ENCODE results near the gene LRBA. TPM values are rescaled to one million over a fixed set of nuclear protein-coding genes. Genes with fewer than 3 reads are reported as not detected.
A peak's percentile ranks its signal among the peaks of the same experiment; 100 is the strongest.

LRBA gene
- total and polyA plus RNA-seq, 9 of the 15 experiments (the other 6 are each of a cell fraction or from before 2014, with no cell fraction given) = 24.2 to 88.7 (median 59.7) TPM

GRCh38 chr4:150570862-150571261, 444.2 kb downstream of the LRBA start (continued):
- TF ChIP-seq HMBOX1 (IDR thresholded peaks at IDR 0.05) (peak; percentile 54; the same call in 1 of the 2 replicates), HMG20A (CRISPR knock-in tag; conservative IDR thresholded peaks at IDR 0.05) (no peak), SMAD1 (IDR thresholded peaks at IDR 0.05; ENCODE audit: low read depth, low read length, partially characterized antibody) (no peak), SMARCE1 (IDR thresholded peaks at IDR 0.05) (0 out of 2 replicates have a peak, but pooled peaks have one; percentile 12), KLF1 (tag; IDR thresholded peaks at IDR 0.05) (no peak), TSC22D4 (tag; IDR thresholded peaks at IDR 0.05) (no peak), SMAD2 (IDR thresholded peaks at IDR 0.05; ENCODE audit: low read depth, low read length) (no peak), JUN (IDR thresholded peaks at IDR 0.05; ENCODE audit: borderline replicate concordance, low read depth, low read length) (no peak), JUN (CRISPR knock-in tag; IDR thresholded peaks at IDR 0.05; ENCODE audit: borderline replicate concordance) (no peak), JUND (IDR thresholded peaks at IDR 0.05; ENCODE audit: borderline replicate concordance, low read depth, low read length) (peak; percentile 71; the same call in 1 of the 2 replicates), JUND (tag; IDR thresholded peaks at IDR 0.05; ENCODE audit: borderline replicate concordance, low read depth, low read length) (peak; percentile 41; the same call in 1 of the 3 replicates), ZNF384 (IDR thresholded peaks at IDR 0.05; ENCODE audit: low read depth, low read length) (no peak), SIRT6 (IDR thresholded peaks at IDR 0.05; ENCODE audit: low read depth, low read length) (no peak), SRF (CRISPR knock-in tag; IDR thresholded peaks at IDR 0.05) (no peak), HDAC1 (IDR thresholded peaks at IDR 0.05) (peak in 1 of 2 experiments; percentile 65; a peak in 1 of 4 replicates), SMAD3 (CRISPR knock-in tag; conservative IDR thresholded peaks at IDR 0.05) (no peak), CBX2 (IDR thresholded peaks at IDR 0.05; ENCODE audit: insufficient read depth, low read length, poor library complexity, severe bottlenecking) (no peak), CBFA2T2 (conservative IDR thresholded peaks at IDR 0.05) (0 out of 2 replicates have a peak, but pooled peaks have one; percentile 13), BRF1 (IDR thresholded peaks at IDR 0.05; ENCODE audit: borderline replicate concordance, extremely low read depth, insufficient read length) (no peak), IRF9 (tag; IDR thresholded peaks at IDR 0.05) (no peak), BMI1 (IDR thresholded peaks at IDR 0.05; ENCODE audit: low read length) (no peak), ZNF77 (CRISPR knock-in tag; IDR thresholded peaks at IDR 0.05) (no peak), EP400 (IDR thresholded peaks at IDR 0.05) (no peak), ZSCAN32 (CRISPR knock-in tag; IDR thresholded peaks at IDR 0.05) (no peak), TCF7L2 (IDR thresholded peaks at IDR 0.05; ENCODE audit: low read depth, low read length) (no peak)
- TF ChIP-seq, protein P1, sequence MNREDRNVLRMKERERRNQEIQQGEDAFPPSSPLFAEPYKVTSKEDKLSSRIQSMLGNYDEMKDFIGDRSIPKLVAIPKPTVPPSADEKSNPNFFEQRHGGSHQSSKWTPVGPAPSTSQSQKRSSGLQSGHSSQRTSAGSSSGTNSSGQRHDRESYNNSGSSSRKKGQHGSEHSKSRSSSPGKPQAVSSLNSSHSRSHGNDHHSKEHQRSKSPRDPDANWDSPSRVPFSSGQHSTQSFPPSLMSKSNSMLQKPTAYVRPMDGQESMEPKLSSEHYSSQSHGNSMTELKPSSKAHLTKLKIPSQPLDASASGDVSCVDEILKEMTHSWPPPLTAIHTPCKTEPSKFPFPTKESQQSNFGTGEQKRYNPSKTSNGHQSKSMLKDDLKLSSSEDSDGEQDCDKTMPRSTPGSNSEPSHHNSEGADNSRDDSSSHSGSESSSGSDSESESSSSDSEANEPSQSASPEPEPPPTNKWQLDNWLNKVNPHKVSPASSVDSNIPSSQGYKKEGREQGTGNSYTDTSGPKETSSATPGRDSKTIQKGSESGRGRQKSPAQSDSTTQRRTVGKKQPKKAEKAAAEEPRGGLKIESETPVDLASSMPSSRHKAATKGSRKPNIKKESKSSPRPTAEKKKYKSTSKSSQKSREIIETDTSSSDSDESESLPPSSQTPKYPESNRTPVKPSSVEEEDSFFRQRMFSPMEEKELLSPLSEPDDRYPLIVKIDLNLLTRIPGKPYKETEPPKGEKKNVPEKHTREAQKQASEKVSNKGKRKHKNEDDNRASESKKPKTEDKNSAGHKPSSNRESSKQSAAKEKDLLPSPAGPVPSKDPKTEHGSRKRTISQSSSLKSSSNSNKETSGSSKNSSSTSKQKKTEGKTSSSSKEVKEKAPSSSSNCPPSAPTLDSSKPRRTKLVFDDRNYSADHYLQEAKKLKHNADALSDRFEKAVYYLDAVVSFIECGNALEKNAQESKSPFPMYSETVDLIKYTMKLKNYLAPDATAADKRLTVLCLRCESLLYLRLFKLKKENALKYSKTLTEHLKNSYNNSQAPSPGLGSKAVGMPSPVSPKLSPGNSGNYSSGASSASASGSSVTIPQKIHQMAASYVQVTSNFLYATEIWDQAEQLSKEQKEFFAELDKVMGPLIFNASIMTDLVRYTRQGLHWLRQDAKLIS (CRISPR knock-in tag; IDR thresholded peaks at IDR 0.05) = no peak

All from K562 (cell line).